ENCODE data around the gene INTS13. TPM values are rescaled to one million over a fixed set of nuclear protein-coding genes. Genes with fewer than 3 reads are reported as not detected.

The INTS13 gene
- total and polyA plus RNA-seq, 2 of the 13 experiments (the other 11 are each of a cell fraction or from before 2014, with no cell fraction given): 16.3 to 43.7 TPM

DNA sequence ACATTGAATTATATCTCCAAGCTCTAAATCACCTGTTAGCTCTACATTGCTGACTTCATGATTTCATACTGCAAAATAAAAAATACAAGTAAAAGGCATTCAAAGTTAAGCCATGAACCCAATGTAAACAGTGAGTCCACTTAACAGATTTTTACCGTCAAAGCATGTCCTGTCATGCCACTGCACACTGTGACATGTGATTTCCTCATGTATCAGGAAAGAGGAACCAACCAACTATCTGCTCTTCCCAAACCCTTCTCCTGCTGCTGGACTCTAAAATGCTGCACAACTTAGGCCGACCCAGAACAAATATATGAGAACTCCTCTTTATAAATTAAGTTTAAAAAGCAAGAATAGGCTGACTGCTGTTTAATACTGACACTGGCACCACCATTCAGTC, 38.9 kb upstream of the INTS13 start:
- Histone ChIP-seq H4K20me1 (ENCODE audit: insufficient read depth, low read length) (no peaks in the 10 kb centered on the region), H2AFZ (ENCODE audit: low read length) (no peak overlapping the region), H3K79me2 (ENCODE audit: insufficient read depth, low read length) (no peaks in the 10 kb centered on the region), H3K9ac (ENCODE audit: insufficient read depth, low read depth, low read length) (no peak overlapping the region), H3K4me1 (ENCODE audit: insufficient read depth, low read length) (no peaks in the 10 kb centered on the region), H3K36me3 (replicated peaks in 1 of 2; ENCODE audit: control insufficient read depth in 1 of 2, insufficient read depth in 2 of 2, low read length in 2 of 2) (peaks cover 13 to 44% of the 10 kb centered on the region in 2 experiments), H3K4me3 (replicated peaks in 1 of 3; ENCODE audit: insufficient read depth in 1 of 3, low read depth in 2 of 3, low read length in 3 of 3) (no peak overlapping the region), H3K27ac (ENCODE audit: extremely low read length, insufficient read depth, low read length) (no peak overlapping the region), H3K9me3 (ENCODE audit: low read length) (no peaks in the 10 kb centered on the region), H3K4me2 (ENCODE audit: low read depth, low read length) (no peak overlapping the region), H3K27me3 (ENCODE audit: control insufficient read depth in 1 of 2, insufficient read depth in 2 of 2, low read length in 2 of 2) (no peaks in the 10 kb centered on the region)
- POLR2A ChIA-PET: no interaction called here
- DNase-seq (ENCODE audit: low spot score): no peak
- intact Hi-C loops (cut with micrococcal nuclease; ENCODE audit: unreplicated experiment) (no loop called here), in situ Hi-C loops (cut with HindIII; ENCODE audit: extremely low pct_ligation_motif_present, low pct_unique_long_range_greater_than_20kb) (no loop called here)
- TF ChIP-seq FOXA3 (CRISPR knock-in tag; IDR thresholded peaks at IDR 0.05): no peak
- TF ChIP-seq NCOR1 (IDR thresholded peaks at IDR 0.05; ENCODE audit: borderline replicate concordance, low read length): no peak
- no peak for TF ChIP-seq SNAPC2 (CRISPR knock-in tag; IDR thresholded peaks at IDR 0.05)
- no peak for TF ChIP-seq KDM5B (CRISPR knock-in tag; IDR thresholded peaks at IDR 0.05; ENCODE audit: borderline replicate concordance)
- TF ChIP-seq ZNF501 (CRISPR knock-in tag; IDR thresholded peaks at IDR 0.05): no peak
- no peak for TF ChIP-seq ZNF747 (CRISPR knock-in tag; IDR thresholded peaks at IDR 0.05; ENCODE audit: borderline replicate concordance)
- TF ChIP-seq FOXO1 (CRISPR knock-in tag; IDR thresholded peaks at IDR 0.05): no peak
- TF ChIP-seq THYN1 (CRISPR knock-in tag; IDR thresholded peaks at IDR 0.05; ENCODE audit: borderline replicate concordance, low read depth): no peak
- no peak for TF ChIP-seq CHD4 (IDR thresholded peaks at IDR 0.05; ENCODE audit: borderline replicate concordance, low read length)
- TF ChIP-seq SOX6 (IDR thresholded peaks at IDR 0.05): no peak
- no peak for TF ChIP-seq SOX6 (CRISPR knock-in tag; IDR thresholded peaks at IDR 0.05)
- no peak for TF ChIP-seq HIC2 (CRISPR knock-in tag; IDR thresholded peaks at IDR 0.05; ENCODE audit: low read depth)
- no peak for TF ChIP-seq RBAK (CRISPR knock-in tag; IDR thresholded peaks at IDR 0.05)
- TF ChIP-seq RFX3 (CRISPR knock-in tag; IDR thresholded peaks at IDR 0.05): no peak
- TF ChIP-seq, protein P1, sequence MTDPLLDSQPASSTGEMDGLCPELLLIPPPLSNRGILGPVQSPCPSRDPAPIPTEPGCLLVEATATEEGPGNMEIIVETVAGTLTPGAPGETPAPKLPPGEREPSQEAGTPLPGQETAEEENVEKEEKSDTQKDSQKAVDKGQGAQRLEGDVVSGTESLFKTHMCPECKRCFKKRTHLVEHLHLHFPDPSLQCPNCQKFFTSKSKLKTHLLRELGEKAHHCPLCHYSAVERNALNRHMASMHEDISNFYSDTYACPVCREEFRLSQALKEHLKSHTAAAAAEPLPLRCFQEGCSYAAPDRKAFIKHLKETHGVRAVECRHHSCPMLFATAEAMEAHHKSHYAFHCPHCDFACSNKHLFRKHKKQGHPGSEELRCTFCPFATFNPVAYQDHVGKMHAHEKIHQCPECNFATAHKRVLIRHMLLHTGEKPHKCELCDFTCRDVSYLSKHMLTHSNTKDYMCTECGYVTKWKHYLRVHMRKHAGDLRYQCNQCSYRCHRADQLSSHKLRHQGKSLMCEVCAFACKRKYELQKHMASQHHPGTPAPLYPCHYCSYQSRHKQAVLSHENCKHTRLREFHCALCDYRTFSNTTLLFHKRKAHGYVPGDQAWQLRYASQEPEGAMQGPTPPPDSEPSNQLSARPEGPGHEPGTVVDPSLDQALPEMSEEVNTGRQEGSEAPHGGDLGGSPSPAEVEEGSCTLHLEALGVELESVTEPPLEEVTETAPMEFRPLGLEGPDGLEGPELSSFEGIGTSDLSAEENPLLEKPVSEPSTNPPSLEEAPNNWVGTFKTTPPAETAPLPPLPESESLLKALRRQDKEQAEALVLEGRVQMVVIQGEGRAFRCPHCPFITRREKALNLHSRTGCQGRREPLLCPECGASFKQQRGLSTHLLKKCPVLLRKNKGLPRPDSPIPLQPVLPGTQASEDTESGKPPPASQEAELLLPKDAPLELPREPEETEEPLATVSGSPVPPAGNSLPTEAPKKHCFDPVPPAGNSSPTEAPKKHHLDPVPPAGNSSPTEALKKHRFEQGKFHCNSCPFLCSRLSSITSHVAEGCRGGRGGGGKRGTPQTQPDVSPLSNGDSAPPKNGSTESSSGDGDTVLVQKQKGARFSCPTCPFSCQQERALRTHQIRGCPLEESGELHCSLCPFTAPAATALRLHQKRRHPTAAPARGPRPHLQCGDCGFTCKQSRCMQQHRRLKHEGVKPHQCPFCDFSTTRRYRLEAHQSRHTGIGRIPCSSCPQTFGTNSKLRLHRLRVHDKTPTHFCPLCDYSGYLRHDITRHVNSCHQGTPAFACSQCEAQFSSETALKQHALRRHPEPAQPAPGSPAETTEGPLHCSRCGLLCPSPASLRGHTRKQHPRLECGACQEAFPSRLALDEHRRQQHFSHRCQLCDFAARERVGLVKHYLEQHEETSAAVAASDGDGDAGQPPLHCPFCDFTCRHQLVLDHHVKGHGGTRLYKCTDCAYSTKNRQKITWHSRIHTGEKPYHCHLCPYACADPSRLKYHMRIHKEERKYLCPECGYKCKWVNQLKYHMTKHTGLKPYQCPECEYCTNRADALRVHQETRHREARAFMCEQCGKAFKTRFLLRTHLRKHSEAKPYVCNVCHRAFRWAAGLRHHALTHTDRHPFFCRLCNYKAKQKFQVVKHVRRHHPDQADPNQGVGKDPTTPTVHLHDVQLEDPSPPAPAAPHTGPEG (CRISPR knock-in tag; IDR thresholded peaks at IDR 0.05): no peak
- BruUV-seq (replicated peaks): no TSS peak
- FAIRE-seq: no peak
- WGBS (ENCODE audit: low lambda C conversion rate): 97% methylated on average over 2 of the region's 2 CpGs
- ATAC-seq: no peak
- CTCF ChIA-PET (ENCODE audit: low intra/inter-chr PET ratio, low total read pairs): no interaction called here

Measured in HepG2 (cell line).